SK-MEL-5 (cell line): ENCODE results near the gene VSIG10. TPM values are rescaled to one million over a fixed set of nuclear protein-coding genes. Genes with fewer than 3 reads are reported as not detected.
A peak's percentile ranks its signal among the peaks of the same experiment; 100 is the strongest.
"Not testable (repeated sequence)": the region's sequence is repeated elsewhere in the genome, so short reads cannot be mapped to it uniquely, and the experiment has no call there.

Experiments used
- DNase-seq: peaks from one replicate; pipeline ENCODE4 v3.0.0-alpha.2; 2016; ENCODE audit warnings: low read depth, low spot score
- in situ Hi-C: cut with HindIII; loops from 2 replicates; pipeline ENCODE4 v1.10.0; 2016; ENCODE audit warnings: low sequenced_read_pairs, high pct_unique_total_duplicates, low pct_unique_long_range_greater_than_20kb
- polyA plus RNA-seq, 2 experiments: library from polyadenylated mRNA; depleted of rRNA; stranded (reverse); fragments of >200 nt; gene quantifications; 2 replicates each; pipeline ENCODE4 v1.2.3, GENCODE V29; 2015
- total RNA-seq: library from RNA; depleted of rRNA; stranded (reverse); fragments of >200 nt; shearing (Covaris generic); gene quantifications from 2 replicates; pipeline ENCODE4 v1.2.3, GENCODE V29; 2014; rRNA removed

The VSIG10 gene, protein sequence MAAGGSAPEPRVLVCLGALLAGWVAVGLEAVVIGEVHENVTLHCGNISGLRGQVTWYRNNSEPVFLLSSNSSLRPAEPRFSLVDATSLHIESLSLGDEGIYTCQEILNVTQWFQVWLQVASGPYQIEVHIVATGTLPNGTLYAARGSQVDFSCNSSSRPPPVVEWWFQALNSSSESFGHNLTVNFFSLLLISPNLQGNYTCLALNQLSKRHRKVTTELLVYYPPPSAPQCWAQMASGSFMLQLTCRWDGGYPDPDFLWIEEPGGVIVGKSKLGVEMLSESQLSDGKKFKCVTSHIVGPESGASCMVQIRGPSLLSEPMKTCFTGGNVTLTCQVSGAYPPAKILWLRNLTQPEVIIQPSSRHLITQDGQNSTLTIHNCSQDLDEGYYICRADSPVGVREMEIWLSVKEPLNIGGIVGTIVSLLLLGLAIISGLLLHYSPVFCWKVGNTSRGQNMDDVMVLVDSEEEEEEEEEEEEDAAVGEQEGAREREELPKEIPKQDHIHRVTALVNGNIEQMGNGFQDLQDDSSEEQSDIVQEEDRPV
- total RNA-seq, result 28.1 and 32.2 TPM in 2 replicates
- polyA plus RNA-seq (2015; cell fraction: cytosol; rRNA removed), result 18.1 and 61.9 TPM in 2 replicates
- 27.2 and 52.5 TPM in 2 replicates for polyA plus RNA-seq (2015; cell fraction: nucleus; rRNA removed)

DNA sequence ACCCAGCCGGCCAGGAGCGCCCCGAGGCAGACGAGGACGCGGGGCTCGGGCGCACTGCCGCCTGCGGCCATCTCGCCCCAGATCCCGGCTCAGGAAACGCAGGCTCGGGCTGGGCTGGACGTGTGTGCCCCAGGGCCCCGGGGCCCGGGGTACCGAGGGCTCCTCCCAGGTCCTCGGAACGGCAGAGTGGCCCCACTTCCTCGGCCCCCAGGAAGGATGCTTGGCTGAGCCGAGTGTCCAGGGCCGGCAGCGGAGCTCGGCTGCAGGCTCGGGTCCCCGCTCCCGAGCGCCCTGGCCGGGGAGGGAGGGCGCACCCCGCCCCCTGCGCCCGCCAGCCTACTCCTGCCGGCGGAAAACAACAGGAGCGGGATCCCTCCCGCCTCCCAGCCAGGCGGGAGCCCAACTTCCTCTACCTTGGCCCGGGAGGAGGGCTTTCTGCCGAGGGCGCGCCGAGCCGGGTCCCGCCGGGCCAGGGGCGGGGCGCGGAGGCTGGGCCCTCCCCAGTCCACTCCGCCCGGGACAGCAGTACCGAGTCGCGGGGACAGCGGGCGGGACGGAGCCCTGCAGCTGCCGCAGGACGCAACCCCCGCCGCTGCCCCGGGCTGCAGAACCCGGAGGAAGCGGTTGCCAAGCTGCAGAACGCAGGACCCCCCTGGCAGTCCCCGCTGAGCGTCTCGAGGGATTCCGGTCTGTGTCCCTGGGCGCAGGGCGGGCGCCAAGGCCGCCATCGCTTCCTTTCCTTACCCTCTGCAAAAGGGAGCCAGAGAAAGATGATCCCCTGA lies at the start of gene VSIG10:
TSS of gene VSIG10 (minus strand) at position 411 of the 782 bp plus-strand sequence. CDS start at position 71, 340 bp downstream.
- in situ Hi-C loops, result no loop called here
- peak; percentile 67 for DNase-seq

DNA sequence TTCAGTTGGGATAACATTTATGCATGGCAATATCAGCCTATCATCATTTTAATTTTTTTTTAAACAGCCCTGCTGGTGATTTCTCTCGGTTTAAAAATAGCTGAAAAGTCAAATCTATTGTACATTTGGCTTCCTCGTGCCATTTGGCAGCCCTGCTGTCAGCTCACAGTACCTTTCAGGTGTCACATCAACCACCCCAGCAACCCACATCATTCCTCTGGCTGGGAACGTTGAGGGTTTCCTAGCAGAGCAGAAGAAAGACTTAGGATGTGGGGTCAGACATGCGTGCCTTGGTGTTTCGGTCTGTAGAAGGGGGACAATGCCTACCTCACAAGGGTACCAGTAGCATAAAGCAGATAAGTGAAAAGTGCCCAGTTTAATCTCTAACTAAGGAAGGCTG lies 47.9 kb upstream of the VSIG10 start:
- in situ Hi-C loops, result no loop called here

DNA sequence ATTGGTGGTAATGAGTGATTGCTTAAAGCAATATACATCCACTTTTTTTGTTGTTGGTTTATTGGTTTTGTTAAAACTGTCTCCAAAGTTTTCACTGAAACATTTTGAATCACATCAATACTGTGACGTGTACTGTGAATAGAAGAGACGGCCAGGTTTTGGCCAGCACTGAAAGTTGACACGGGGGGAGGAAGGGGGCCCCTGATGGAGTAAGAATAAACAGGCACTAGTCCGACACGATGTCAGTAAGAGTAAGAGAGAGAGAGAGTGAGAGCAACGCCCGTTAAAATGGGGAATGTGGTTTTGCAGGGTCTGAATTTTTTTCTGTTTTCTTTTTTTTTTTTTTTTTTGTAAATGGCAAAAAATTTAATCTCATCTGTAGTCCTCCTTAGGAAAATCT lies 46.8 kb upstream of the VSIG10 start:
- in situ Hi-C loops, result no loop called here
- DNase-seq, result no peak

More for the DNA sequence above, 47.9 kb upstream of the VSIG10 start:
- DNase-seq, result no peak

DNA sequence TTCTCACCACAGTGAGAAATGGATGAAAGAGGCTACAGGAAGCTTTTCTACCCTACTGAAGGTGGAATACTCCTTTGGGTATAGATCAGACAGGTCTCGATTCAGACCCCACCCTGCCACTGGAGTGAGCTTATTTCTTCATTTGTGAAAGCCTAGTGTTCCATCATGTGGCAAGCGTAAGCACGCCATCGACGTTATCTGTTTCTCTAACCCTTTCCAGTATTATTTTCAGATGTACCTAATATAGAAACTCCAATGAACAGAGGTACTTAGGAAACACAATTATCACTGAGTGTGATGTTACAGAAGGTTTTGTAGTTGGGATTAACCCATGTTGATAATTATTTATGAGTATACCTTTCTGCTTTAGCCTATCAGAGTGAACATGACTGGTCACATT lies 44.5 kb upstream of the VSIG10 start:
- no peak for DNase-seq
- in situ Hi-C loops, result no loop called here

DNA sequence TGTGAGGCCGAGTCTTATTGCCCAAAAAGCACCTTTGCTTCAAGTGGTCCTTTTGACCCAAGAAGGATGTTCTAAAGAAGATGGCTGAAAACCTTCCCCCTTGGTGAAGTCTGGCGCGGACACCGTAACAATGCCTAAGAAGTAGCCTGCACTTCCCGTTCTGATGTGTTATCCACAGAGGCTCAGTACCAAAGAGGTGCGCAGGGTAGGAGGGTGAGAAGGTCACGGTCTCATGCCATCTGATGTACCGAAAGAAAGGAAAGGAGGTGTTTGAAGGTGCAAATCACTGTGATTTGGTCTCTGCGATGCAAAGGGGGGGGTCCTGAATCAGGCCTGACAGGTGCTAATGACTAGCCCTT lies 42.0 kb upstream of the VSIG10 start:
- in situ Hi-C loops, result no loop called here
- no peak for DNase-seq

DNA sequence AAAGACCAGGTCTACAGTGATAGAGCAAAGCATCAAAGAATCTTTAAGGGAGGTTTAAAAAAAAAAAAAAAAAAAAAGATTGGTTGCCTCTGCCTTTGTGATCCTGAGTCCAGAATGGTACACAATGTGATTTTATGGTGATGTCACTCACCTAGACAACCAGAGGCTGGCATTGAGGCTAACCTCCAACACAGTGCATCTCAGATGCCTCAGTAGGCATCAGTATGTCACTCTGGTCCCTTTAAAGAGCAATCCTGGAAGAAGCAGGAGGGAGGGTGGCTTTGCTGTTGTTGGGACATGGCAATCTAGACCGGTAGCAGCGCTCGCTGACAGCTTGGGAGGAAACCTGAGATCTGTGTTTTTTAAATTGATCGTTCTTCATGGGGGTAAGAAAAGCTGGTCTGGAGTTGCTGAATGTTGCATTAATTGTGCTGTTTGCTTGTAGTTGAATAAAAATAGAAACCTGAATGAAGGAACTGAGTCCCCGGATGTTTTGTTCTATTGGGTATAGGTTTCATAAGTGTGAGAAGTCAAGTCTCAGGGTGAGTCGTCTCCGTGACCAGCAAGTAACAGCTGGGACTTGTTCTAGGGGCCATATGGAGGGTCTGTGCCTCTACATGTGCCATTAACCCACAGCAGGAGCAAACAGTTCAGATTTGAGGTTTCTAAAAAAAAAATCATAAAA lies 41.4 kb upstream of the VSIG10 start:
- in situ Hi-C loops, result no loop called here
- DNase-seq, result no peak

DNA sequence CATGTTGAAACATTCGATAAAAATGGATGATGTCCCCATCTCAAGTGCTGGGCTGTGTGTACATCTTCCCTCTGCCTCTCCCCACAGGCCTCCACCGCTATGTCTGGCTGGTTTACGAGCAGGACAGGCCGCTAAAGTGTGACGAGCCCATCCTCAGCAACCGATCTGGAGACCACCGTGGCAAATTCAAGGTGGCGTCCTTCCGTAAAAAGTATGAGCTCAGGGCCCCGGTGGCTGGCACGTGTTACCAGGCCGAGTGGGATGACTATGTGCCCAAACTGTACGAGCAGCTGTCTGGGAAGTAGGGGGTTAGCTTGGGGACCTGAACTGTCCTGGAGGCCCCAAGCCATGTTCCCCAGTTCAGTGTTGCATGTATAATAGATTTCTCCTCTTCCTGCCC lies 40.7 kb upstream of the VSIG10 start:
- in situ Hi-C loops, result no loop called here
- DNase-seq, result no peak

DNA sequence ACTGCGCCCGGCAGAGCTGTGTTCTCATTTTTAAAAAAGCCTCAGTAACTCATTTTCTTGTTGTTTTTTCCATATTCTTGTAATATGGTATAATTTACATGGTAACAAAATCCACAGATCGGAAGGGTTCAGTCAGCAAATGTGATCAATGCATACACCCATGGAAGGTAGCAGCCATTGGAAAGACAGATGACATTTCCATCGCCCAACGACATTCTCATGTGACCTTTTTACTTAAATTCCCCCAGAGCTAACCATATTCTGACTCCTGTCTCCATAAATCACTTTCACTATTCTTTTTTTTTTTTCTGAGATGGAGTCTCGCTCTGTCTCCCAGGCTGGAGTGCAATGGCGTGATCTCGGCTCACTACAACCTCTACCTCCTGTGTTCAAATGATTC lies 37.0 kb upstream of the VSIG10 start:
- in situ Hi-C loops, result no loop called here
- DNase-seq, result no peak

DNA sequence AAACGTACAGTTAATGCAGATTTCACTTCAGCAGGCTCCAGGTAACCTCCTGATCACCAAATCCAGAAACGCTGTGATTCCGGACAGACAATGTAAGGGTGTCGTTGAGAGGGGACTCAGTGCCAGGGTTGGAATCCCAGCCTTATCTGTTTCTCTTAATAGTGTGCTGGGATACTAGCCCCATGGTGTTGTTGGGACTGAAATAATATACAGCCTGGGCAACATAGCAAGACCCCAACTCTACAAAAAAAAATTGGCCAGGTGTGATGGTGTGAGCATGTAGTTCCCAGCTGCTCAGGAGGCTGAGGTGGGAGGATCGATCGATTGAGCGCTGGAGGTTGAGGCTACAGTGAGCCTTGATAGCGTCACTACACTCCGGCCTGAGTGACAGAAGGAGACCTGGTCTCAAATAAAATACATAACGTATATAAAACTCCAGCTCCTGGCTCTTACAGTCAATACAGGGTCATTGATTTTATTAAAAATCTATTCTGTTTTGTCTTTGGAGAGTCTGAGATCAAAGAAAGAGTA lies 33.4 kb upstream of the VSIG10 start:
- in situ Hi-C loops, result no loop called here

DNA sequence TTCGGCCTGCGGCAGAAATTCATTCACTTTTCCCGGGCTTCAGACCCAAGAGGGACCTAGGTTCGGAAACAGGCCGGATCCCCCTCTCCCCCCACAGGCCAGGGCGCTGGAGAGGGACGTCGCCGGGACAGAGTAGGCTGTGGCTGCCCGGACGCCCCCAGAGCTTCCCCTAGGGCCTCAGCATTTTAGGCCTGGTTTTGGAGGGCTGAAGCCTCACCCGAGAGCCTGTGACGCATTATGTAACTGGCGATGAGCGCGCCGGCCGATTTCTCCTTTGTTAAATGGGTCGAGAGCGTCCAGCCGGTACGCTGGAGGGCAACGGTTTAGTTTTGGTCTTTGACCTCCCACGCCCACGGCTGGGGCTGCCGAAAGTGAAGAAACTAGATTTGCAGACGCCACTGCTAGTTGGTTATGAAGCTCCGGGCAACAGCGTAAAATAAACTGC lies 32.8 kb upstream of the VSIG10 start:
- in situ Hi-C loops, result no loop called here
- DNase-seq, result peak; percentile 44

More for the DNA sequence above, 33.4 kb upstream of the VSIG10 start:
- DNase-seq, result no peak

DNA sequence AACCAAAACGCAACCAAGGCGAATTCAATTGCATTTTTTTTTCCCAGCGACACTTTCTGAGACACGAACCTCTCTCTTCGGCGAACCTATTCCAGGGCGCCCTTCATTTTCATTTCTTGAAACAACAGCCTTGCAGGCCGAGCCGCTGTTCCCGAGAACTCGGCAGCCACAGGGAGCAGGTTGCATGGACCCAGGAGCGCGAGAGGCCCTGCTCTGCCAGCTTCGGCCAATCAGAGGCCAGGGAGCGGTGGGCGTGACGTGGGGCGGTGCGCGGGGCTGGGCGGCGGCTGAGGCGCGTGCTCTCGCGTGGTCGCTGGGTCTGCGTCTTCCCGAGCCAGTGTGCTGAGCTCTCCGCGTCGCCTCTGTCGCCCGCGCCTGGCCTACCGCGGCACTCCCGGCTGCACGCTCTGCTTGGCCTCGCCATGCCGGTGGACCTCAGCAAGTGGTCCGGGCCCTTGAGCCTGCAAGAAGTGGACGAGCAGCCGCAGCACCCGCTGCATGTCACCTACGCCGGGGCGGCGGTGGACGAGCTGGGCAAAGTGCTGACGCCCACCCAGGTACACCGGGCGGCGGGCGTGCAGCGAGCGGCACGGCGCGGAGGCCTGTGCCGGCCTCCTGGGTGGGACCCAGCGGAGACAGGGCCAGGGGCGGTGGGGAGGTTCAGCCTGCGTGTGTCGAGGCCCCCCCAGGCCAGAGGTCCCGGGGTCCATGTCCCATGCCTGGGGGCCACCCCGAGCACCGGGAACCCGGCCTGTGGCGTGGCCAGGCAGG lies 32.2 kb upstream of the VSIG10 start, which contains the start of gene PEBP1:
TSS of gene PEBP1 (plus strand) at position 337 of the 771 bp plus-strand sequence. CDS start at position 423, 86 bp downstream.
- in situ Hi-C loops, result no loop called here
- peak; percentile 86 for DNase-seq

DNA sequence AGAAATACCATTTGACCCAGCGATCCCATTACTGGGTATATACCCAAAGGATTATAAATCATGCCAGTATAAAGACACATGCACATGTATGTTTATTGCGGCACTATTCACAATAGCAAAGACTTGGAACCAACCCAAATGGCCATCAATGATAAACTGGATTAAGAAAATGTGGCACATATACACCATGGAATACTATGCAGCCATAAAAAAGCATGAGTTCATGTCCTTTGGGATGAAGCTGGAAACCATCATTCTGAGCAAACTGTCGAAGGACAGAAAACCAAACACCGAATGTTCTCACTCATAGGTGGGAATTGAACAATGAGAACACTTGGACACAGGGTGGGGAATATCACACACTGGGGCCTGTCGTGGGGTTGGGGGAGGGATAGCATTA lies 25.6 kb upstream of the VSIG10 start:
- in situ Hi-C loops, DNase-seq: not testable (repeated sequence)

DNA sequence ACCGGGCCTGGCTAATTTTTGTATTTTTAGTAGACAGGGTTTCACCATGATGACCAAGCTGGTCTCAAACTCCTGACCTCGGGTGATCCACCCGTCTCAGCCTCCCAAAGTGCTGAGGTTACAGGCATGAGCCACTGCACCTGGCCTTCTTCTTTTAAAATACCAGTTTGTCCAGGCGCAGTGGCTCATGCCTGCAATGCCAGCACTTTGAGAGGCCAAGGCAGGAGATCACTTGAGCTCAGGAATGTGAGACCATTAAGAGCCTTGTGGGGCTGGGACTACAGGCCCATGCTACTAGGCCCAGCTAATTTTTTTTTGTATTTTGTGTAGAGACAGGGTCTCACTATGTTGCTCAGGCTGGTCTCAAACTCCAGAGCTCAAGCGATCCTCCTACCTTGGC lies 24.1 kb upstream of the VSIG10 start:
- in situ Hi-C loops, result no loop called here
- DNase-seq, result no peak

DNA sequence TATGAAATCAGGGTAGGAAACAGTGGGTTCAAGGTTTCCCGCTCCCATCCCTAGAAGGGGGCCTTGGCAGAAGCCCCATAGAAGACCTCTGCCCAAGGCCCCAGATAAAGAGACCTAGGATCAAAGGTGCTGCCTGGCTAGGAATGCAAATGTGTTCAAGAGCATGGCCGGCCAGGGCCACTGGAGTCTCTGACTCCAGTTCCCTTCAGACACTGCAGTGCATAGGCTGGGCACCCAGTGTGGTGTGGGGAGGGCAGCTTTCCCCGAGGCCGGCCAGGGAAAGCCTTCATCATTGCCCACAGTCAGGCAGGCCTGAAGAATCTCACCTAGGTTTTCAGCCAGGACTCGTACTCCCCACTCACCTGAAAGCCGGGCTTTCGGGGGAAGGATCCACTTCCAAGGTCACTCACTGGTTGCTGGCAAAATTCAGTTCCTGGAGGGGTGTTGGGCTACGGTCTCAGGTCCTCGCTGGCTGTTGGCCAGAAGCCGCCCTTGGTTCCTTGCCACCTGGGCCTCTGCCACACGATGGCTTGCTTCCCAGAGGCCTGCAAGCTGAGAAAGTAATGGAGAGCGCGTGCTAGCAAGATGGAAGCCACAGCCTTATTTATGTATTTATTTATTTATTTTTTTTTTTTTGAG lies 22.4 kb upstream of the VSIG10 start:
- no peak for DNase-seq
- in situ Hi-C loops, result no loop called here

DNA sequence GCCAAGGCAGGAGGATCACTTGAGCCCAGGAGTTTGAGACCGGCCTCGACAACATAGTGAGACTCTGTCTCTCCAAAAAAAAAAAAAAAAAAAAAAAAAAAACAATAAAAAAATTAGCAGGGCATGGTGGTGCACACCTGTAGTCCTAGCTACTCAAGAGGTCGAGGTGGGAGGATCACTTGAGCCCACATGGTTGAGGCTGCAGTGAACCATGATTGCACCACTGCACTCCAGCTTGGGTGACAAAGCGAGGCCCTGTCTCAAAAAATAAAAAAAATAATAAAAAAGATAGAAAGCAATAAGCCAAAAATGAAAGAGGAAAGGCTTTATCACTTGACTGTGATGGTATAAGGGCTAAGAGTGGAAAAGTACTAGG lies 21.9 kb upstream of the VSIG10 start:
- in situ Hi-C loops, result no loop called here
- DNase-seq, result no peak

DNA sequence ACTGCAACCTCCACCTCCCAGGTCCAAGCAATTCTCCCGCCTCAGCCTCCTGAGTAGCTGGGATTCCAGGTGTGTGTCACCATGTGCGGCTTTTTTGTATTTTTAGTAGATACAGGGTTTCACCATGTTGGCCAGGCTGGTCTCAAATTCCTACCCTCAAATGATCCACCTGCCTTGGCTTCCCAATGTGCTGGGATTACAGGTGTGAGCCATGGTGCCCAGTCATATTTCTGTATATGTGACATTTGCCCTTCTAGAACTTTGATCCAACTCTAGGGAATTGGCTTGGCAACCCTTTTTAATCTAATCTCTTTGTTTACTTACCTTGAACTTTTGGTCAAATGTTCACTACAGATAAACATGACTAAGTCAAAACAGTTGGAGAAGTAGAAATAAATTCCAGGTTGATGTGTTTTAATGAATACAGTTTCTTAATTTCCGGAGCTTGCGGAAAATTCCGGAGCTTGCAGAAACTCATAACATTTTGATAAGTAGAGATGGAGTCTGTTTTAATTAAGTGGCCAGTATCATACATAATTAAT lies 20.6 kb upstream of the VSIG10 start:
- in situ Hi-C loops, result no loop called here
- DNase-seq, result no peak
